HG02571 (cell line): Measurements from ENCODE around the gene MAGEB16.

Source experiments
- ATAC-seq: cut with Tn5 transposase; IDR thresholded peaks from one replicate; pipeline ENCODE4 v1.9.1; 2021; ENCODE audit warnings: mild to moderate bottlenecking, moderate library complexity; ENCODE audit not compliant: unreplicated experiment

MAGEB16 gene

GRCh38 chrX:35798042-35798441 lies at the start of gene MAGEB16:
Gene MAGEB16, plus strand, starts transcription at chrX:35798342. Its CDS starts 3,855 bp downstream, at chrX:35802197.
- ATAC-seq, result no peak

- ATAC-seq, result no peak
Measured at GRCh38 chrX:35773958-35774564, 24.1 kb upstream of the MAGEB16 start.

GRCh38 chrX:35785075-35785474 lies 13.1 kb upstream of the MAGEB16 start:
- no peak for ATAC-seq

- no peak for ATAC-seq
Measured at GRCh38 chrX:35786271-35786670, 11.9 kb upstream of the MAGEB16 start.

GRCh38 chrX:35787867-35788266 lies 10.3 kb upstream of the MAGEB16 start:
- ATAC-seq, result no peak

GRCh38 chrX:35800474-35800873 lies 2.3 kb downstream of the MAGEB16 start:
- ATAC-seq, result no peak

- ATAC-seq, result no peak
Measured at GRCh38 chrX:35809781-35810180, 11.6 kb downstream of the MAGEB16 start.

GRCh38 chrX:35819241-35819640 lies 21.1 kb downstream of the MAGEB16 start:
- no peak for ATAC-seq

- no peak for ATAC-seq
Measured at GRCh38 chrX:35826503-35826902, 28.4 kb downstream of the MAGEB16 start.

GRCh38 chrX:35829501-35829900 lies 31.4 kb downstream of the MAGEB16 start:
- no peak for ATAC-seq

- ATAC-seq, result no peak
Measured at GRCh38 chrX:35841872-35842271, 43.7 kb downstream of the MAGEB16 start.

- ATAC-seq, result no peak
Measured at GRCh38 chrX:35842674-35843073, 44.5 kb downstream of the MAGEB16 start.

GRCh38 chrX:35847736-35848135 lies 49.6 kb downstream of the MAGEB16 start:
- ATAC-seq, result no peak
